ENCODE results near the gene SOX18. TPM values are rescaled to one million over a fixed set of nuclear protein-coding genes. Genes with fewer than 3 reads are reported as not detected.

Gene SOX18
- total and polyA plus RNA-seq, 2 of the 13 experiments (the other 11 are each of a cell fraction or from before 2014, with no cell fraction given) = 1.6 to 1.9 TPM

DNA sequence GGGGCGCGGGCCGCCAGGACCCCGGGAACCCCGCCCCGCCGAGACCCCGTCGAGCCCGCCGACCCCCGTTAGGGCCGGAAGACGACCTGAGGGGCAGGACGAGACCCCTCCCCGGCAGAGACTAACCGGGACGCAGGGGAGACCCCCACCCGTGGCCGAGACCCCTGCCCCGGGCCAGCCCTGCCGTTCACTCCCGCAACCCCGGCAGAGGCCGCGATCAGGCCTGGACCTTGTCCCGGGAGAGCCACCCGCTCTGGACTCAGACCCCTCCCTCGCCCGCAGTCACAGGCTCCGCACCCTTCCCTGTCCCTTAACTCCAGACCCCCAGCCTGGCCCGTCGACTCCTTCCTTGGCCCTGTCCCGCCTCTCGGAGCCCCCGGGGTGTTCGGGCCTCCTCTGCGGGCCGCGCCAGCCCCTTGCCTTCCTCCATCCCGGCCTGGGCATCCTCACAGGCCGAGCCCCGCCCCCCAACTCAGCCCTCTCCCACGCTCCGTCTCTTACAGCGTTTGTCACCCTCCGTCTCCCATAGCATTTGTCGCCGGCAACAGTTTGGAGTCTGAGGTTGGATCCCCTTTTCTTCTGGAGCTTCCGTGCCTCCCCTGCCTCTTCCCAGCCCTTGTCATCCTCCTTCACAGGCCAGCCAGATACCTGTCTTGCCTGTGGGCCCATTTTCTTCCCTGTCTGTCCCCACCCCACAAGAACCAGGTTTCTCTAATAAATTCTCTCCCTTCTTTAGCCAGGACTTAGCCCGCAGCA lies 14.1 kb upstream of the SOX18 start:
- POLR2A ChIA-PET = interaction anchor here (0.6 to 4.6 kb wide), 26 partner anchors 8 to 411 kb away, joined by 3 to 113 read pairs (median 7); partner anchors contain the start of genes C20orf204, LKAAEAR1, OPRL1 and PRPF6
- peak; percentile 4 for FAIRE-seq
- CTCF ChIA-PET (ENCODE audit: low intra/inter-chr PET ratio, low total read pairs) = interaction anchor here (1.5 kb wide), 1 partner anchor 83 kb away, joined by 4 read pairs; the partner anchor contains the start of gene PRPF6
- no peaks in the 10 kb centered on the region for H3K36me3 ChIP-seq (replicated peaks in 1 of 2; ENCODE audit: control insufficient read depth in 1 of 2, insufficient read depth in 2 of 2, low read length in 2 of 2)
- intact Hi-C loops (cut with micrococcal nuclease; ENCODE audit: unreplicated experiment) = loop anchor here (2.0 kb wide), 1 partner anchor 17 kb away; the partner anchor contains the start of gene OPRL1
- in situ Hi-C loops (cut with HindIII; ENCODE audit: extremely low pct_ligation_motif_present, low pct_unique_long_range_greater_than_20kb) = no loop called here
- under 1% methylated on average over 35 of the region's 51 CpGs for WGBS (ENCODE audit: low lambda C conversion rate)
- H4K20me1 ChIP-seq (ENCODE audit: insufficient read depth, low read length) = peaks cover 4% of the 10 kb centered on the region; the same call in 1 of the 2 replicates
- H3K4me2 ChIP-seq (ENCODE audit: low read depth, low read length) = peak overlapping the region; percentile 95
- peak overlapping the region; percentile 78 for H3K27ac ChIP-seq (ENCODE audit: extremely low read length, insufficient read depth, low read length)
- ATAC-seq = peak; percentile 35
- H3K4me1 ChIP-seq (ENCODE audit: insufficient read depth, low read length) = peaks cover 57% of the 10 kb centered on the region
- H3K79me2 ChIP-seq (ENCODE audit: insufficient read depth, low read length) = no peaks in the 10 kb centered on the region
- H3K9ac ChIP-seq (ENCODE audit: insufficient read depth, low read depth, low read length) = peak overlapping the region; percentile 82
- H3K9me3 ChIP-seq (ENCODE audit: low read length) = no peaks in the 10 kb centered on the region
- TSS peak; percentile 78 for BruUV-seq (replicated peaks)
- no peak for DNase-seq (ENCODE audit: low spot score)
- no peak overlapping the region for H2AFZ ChIP-seq (ENCODE audit: low read length)
- H3K27me3 ChIP-seq (ENCODE audit: control insufficient read depth in 1 of 2, insufficient read depth in 2 of 2, low read length in 2 of 2) = peaks cover 3 to 6% of the 10 kb centered on the region in 2 experiments; a peak in 2 of 5 replicates
- H3K4me3 ChIP-seq (replicated peaks in 1 of 3; ENCODE audit: insufficient read depth in 1 of 3, low read depth in 2 of 3, low read length in 3 of 3) = peak overlapping the region; percentile 82 to 98 (median 90)
- TF ChIP-seq ZNF660 (CRISPR knock-in tag; IDR thresholded peaks at IDR 0.05; ENCODE audit: borderline replicate concordance, low read depth) (0 out of 2 replicates have a peak, but pooled peaks have one; percentile 74), ZNF317 (CRISPR knock-in tag; IDR thresholded peaks at IDR 0.05) (0 out of 2 replicates have a peak, but pooled peaks have one; percentile 59), GABPB1 (CRISPR knock-in tag; IDR thresholded peaks at IDR 0.05) (0 out of 2 replicates have a peak, but pooled peaks have one; percentile 7), ZMYM4 (CRISPR knock-in tag; IDR thresholded peaks at IDR 0.05) (peak; percentile 42; the same call in 1 of the 2 replicates), ZNF644 (CRISPR knock-in tag; IDR thresholded peaks at IDR 0.05; ENCODE audit: low read depth) (no peak), GZF1 (CRISPR knock-in tag; IDR thresholded peaks at IDR 0.05) (0 out of 2 replicates have a peak, but pooled peaks have one; percentile 13), PCBP1 (IDR thresholded peaks at IDR 0.05; ENCODE audit: borderline replicate concordance, low read depth, low read length) (peak; percentile 84; the same call in 1 of the 2 replicates), SUZ12 (IDR thresholded peaks at IDR 0.05; ENCODE audit: low read depth, low read length) (no peak), HIVEP1 (CRISPR knock-in tag; IDR thresholded peaks at IDR 0.05) (peak; percentile 56; the same call in 1 of the 2 replicates), ZNF234 (CRISPR knock-in tag; conservative IDR thresholded peaks at IDR 0.05) (peak; percentile 16), HNRNPK (IDR thresholded peaks at IDR 0.05; ENCODE audit: low read depth, low read length, poor library complexity, severe bottlenecking) (peak; percentile 83), CBFB (CRISPR knock-in tag; IDR thresholded peaks at IDR 0.05) (0 out of 2 replicates have a peak, but pooled peaks have one; percentile 40)
- TF ChIP-seq, protein P1, sequence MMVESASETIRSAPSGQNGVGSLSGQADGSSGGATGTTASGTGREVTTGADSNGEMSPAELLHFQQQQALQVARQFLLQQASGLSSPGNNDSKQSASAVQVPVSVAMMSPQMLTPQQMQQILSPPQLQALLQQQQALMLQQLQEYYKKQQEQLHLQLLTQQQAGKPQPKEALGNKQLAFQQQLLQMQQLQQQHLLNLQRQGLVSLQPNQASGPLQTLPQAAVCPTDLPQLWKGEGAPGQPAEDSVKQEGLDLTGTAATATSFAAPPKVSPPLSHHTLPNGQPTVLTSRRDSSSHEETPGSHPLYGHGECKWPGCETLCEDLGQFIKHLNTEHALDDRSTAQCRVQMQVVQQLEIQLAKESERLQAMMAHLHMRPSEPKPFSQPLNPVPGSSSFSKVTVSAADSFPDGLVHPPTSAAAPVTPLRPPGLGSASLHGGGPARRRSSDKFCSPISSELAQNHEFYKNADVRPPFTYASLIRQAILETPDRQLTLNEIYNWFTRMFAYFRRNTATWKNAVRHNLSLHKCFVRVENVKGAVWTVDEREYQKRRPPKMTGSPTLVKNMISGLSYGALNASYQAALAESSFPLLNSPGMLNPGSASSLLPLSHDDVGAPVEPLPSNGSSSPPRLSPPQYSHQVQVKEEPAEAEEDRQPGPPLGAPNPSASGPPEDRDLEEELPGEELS (CRISPR knock-in tag; IDR thresholded peaks at IDR 0.05) = 0 out of 2 replicates have a peak, but pooled peaks have one; percentile 23
- TF ChIP-seq, protein P2, sequence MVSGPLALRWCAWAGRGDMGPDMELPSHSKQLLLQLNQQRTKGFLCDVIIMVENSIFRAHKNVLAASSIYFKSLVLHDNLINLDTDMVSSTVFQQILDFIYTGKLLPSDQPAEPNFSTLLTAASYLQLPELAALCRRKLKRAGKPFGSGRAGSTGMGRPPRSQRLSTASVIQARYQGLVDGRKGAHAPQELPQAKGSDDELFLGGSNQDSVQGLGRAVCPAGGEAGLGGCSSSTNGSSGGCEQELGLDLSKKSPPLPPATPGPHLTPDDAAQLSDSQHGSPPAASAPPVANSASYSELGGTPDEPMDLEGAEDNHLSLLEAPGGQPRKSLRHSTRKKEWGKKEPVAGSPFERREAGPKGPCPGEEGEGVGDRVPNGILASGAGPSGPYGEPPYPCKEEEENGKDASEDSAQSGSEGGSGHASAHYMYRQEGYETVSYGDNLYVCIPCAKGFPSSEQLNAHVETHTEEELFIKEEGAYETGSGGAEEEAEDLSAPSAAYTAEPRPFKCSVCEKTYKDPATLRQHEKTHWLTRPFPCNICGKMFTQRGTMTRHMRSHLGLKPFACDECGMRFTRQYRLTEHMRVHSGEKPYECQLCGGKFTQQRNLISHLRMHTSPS (CRISPR knock-in tag; IDR thresholded peaks at IDR 0.05; ENCODE audit: low read depth) = peak; percentile 49; the same call in 1 of the 2 replicates
- TF ChIP-seq, protein P3, sequence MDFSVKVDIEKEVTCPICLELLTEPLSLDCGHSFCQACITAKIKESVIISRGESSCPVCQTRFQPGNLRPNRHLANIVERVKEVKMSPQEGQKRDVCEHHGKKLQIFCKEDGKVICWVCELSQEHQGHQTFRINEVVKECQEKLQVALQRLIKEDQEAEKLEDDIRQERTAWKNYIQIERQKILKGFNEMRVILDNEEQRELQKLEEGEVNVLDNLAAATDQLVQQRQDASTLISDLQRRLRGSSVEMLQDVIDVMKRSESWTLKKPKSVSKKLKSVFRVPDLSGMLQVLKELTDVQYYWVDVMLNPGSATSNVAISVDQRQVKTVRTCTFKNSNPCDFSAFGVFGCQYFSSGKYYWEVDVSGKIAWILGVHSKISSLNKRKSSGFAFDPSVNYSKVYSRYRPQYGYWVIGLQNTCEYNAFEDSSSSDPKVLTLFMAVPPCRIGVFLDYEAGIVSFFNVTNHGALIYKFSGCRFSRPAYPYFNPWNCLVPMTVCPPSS (IDR thresholded peaks at IDR 0.05) = no peak
- TF ChIP-seq, protein P4, sequence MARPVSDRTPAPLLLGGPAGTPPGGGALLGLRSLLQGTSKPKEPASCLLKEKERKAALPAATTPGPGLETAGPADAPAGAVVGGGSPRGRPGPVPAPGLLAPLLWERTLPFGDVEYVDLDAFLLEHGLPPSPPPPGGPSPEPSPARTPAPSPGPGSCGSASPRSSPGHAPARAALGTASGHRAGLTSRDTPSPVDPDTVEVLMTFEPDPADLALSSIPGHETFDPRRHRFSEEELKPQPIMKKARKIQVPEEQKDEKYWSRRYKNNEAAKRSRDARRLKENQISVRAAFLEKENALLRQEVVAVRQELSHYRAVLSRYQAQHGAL (CRISPR knock-in tag; IDR thresholded peaks at IDR 0.05; ENCODE audit: not compliant biosample characterization) = peak; percentile 63

Data from HepG2 (cell line).